Measurements from ENCODE around the gene RGS16. TPM values are rescaled to one million over a fixed set of nuclear protein-coding genes. Genes with fewer than 3 reads are reported as not detected.
"Not testable (repeated sequence)": the region's sequence is repeated elsewhere in the genome, so short reads cannot be mapped to it uniquely, and the experiment has no call there.

Gene RGS16
- total RNA-seq, 4 donors from 2014 or later = 1.1 to 2.2 (median 1.3) TPM

GRCh38 chr1:182633657-182634281 lies 29.6 kb upstream of the RGS16 start:
- H3K4me3 ChIP-seq = no peak overlapping the region
- no peak overlapping the region for H3K27ac ChIP-seq
- intact Hi-C loops (cut with DNase I) = no loop called here
- no peaks in the 10 kb centered on the region for H3K9me3 ChIP-seq
- H3K4me1 ChIP-seq = peaks cover 0 to 13% (median 0%) of the 10 kb centered on the region in 3 donors
- WGBS, 2 donors = 77 to 79% methylated on average over 7 to 10 of the region's 11 CpGs
- peaks cover 0 to 6% (median 0%) of the 10 kb centered on the region in 4 donors for H3K27me3 ChIP-seq
- no peak for DNase-seq
- TF ChIP-seq POLR2A (IDR thresholded peaks at IDR 0.05) (no peak), CTCF (IDR thresholded peaks at IDR 0.05) (no peak)
- H3K36me3 ChIP-seq = no peaks in the 10 kb centered on the region

- Histone ChIP-seq H3K4me1 (peaks cover 0 to 13% (median 0%) of the 10 kb centered on the region in 3 donors), H3K36me3 (no peaks in the 10 kb centered on the region), H3K27ac (no peak overlapping the region), H3K27me3 (peaks cover 0 to 6% (median 0%) of the 10 kb centered on the region in 4 donors), H3K4me3 (no peak overlapping the region), H3K9me3 (no peaks in the 10 kb centered on the region)
- TF ChIP-seq POLR2A (IDR thresholded peaks at IDR 0.05) = no peak
- TF ChIP-seq CTCF (IDR thresholded peaks at IDR 0.05) = no peak
- no peak for DNase-seq
- intact Hi-C loops (cut with DNase I) = no loop called here
Observed at GRCh38 chr1:182633031-182633430, 28.8 kb upstream of the RGS16 start.

- WGBS, 2 donors = 40 to 57% methylated on average over 12 of the region's 12 CpGs
- H3K27ac ChIP-seq; H3K36me3 ChIP-seq; DNase-seq; H3K27me3 ChIP-seq; intact Hi-C loops (cut with DNase I); H3K4me3 ChIP-seq; H3K9me3 ChIP-seq: not testable (repeated sequence)
- H3K4me1 ChIP-seq = peaks cover 0 to 14% (median 0%) of the 10 kb centered on the region in 3 donors
Observed at GRCh38 chr1:182632441-182632857, 28.3 kb upstream of the RGS16 start.

- Histone ChIP-seq H3K27ac (no peak overlapping the region), H3K4me3 (no peak overlapping the region), H3K9me3 (no peaks in the 10 kb centered on the region), H3K27me3 (peaks cover 0 to 2% (median 0%) of the 10 kb centered on the region in 4 donors), H3K36me3 (no peaks in the 10 kb centered on the region), H3K4me1 (peaks cover 0 to 19% (median 0%) of the 10 kb centered on the region in 3 donors)
- TF ChIP-seq POLR2A (IDR thresholded peaks at IDR 0.05) (no peak), CTCF (IDR thresholded peaks at IDR 0.05) (no peak)
- 50 to 65% methylated on average over 1 of the region's 1 CpG for WGBS, 2 donors
- DNase-seq = no peak
- intact Hi-C loops (cut with DNase I) = no loop called here
Observed at GRCh38 chr1:182631954-182632353, 27.8 kb upstream of the RGS16 start.

GRCh38 chr1:182631053-182631677 lies 27.0 kb upstream of the RGS16 start:
- TF ChIP-seq POLR2A (IDR thresholded peaks at IDR 0.05) (no peak), CTCF (IDR thresholded peaks at IDR 0.05) (no peak)
- DNase-seq = no peak

More at GRCh38 chr1:182631053-182631677, 27.0 kb upstream of the RGS16 start:
- Histone ChIP-seq H3K36me3 (no peaks in the 10 kb centered on the region), H3K4me3 (no peak overlapping the region), H3K9me3 (no peaks in the 10 kb centered on the region), H3K4me1 (peaks cover 0 to 26% (median 0%) of the 10 kb centered on the region in 3 donors), H3K27me3 (no peaks in the 10 kb centered on the region), H3K27ac (no peak overlapping the region)
- intact Hi-C loops (cut with DNase I) = no loop called here
